GM23338 (cell line): ENCODE measurements around the gene GALK1. TPM values are rescaled to one million over a fixed set of nuclear protein-coding genes. Genes with fewer than 3 reads are reported as not detected.

Experiments used
- ATAC-seq: fragments of 200-7000 bp; cut with Tn5 transposase; 3 replicates; pipeline ENCODE4 v1.9.1; 2020
- DNase-seq: peaks from one replicate; pipeline ENCODE4 v3.0.0-alpha.2; 2015; ENCODE audit warnings: low spot score
- H2AFZ ChIP-seq: fragments of 200-600 bp; sonication (generic); 2 replicates; pipeline ENCODE4 v1.8.0; 2016; ENCODE audit warnings: antibody characterized with exemption, mild to moderate bottlenecking, moderate library complexity
- H3F3A ChIP-seq: fragments of 200-600 bp; sonication (generic); replicated peaks from 2 replicates; pipeline ENCODE4 v1.8.0; 2017; ENCODE audit warnings: antibody characterized with exemption, mixed run types, low read depth
- H3K27ac ChIP-seq: fragments of 200-600 bp; sonication (generic); 2 replicates; pipeline ENCODE4 v1.6.1; 2016; ENCODE audit warnings: low read depth
- H3K27me3 ChIP-seq: fragments of 200-600 bp; sonication (generic); 2 replicates; pipeline ENCODE4 v1.8.0; 2016; ENCODE audit warnings: mild to moderate bottlenecking, mixed run types, moderate library complexity; ENCODE audit not compliant: insufficient read depth
- H3K36me3 ChIP-seq: fragments of 200-600 bp; sonication (generic); 2 replicates; pipeline ENCODE4 v1.8.0; 2016; ENCODE audit warnings: mild to moderate bottlenecking; ENCODE audit not compliant: insufficient read depth
- H3K4me1 ChIP-seq: fragments of 200-600 bp; sonication (generic); 2 replicates; pipeline ENCODE4 v1.8.0; 2016; ENCODE audit warnings: mild to moderate bottlenecking, moderate library complexity; ENCODE audit not compliant: insufficient read depth
- H3K4me2 ChIP-seq: fragments of 200-600 bp; sonication (generic); 2 replicates; pipeline ENCODE4 v1.7.1; 2017; ENCODE audit warnings: mixed run types
- H3K4me3 ChIP-seq: fragments of 200-600 bp; sonication (generic); 2 replicates; pipeline ENCODE4 v1.6.1; 2016; ENCODE audit warnings: mixed run types
- H3K79me2 ChIP-seq: fragments of 200-600 bp; sonication (generic); replicated peaks from 2 replicates; pipeline ENCODE4 v1.8.0; 2017; ENCODE audit warnings: mild to moderate bottlenecking; ENCODE audit not compliant: insufficient read depth
- H3K9me2 ChIP-seq: fragments of 200-600 bp; sonication (generic); 2 replicates; pipeline ENCODE4 v1.8.0; 2017; ENCODE audit not compliant: insufficient read depth
- H4K20me1 ChIP-seq: fragments of 200-600 bp; sonication (generic); replicated peaks from 2 replicates; pipeline ENCODE4 v1.8.0; 2017; ENCODE audit warnings: mild to moderate bottlenecking; ENCODE audit not compliant: insufficient read depth
- H3K27ac Mint-ChIP-seq: 2 replicates; pipeline ENCODE4 v1.8.0; 2020; ENCODE audit warnings: inconsistent platforms, mild to moderate bottlenecking, moderate library complexity, mixed read lengths
- H3K27me3 Mint-ChIP-seq: 3 replicates; pipeline ENCODE4 v1.8.0; 2022; ENCODE audit warnings: low read depth, mild to moderate bottlenecking, moderate library complexity, mixed read lengths, inconsistent platforms; ENCODE audit not compliant: insufficient read depth, poor library complexity
- H3K36me3 Mint-ChIP-seq: 3 replicates; pipeline ENCODE4 v1.8.0; 2021; ENCODE audit warnings: low read depth, mild to moderate bottlenecking, inconsistent platforms, moderate library complexity, mixed read lengths
- H3K4me1 Mint-ChIP-seq: 3 replicates; pipeline ENCODE4 v1.8.0; 2020; ENCODE audit warnings: mild to moderate bottlenecking, inconsistent platforms, mixed read lengths
- H3K4me3 Mint-ChIP-seq: 3 replicates; pipeline ENCODE4 v1.8.0; 2021; ENCODE audit warnings: moderate library complexity, mild to moderate bottlenecking, inconsistent platforms, mixed read lengths
- H3K9me3 Mint-ChIP-seq: 3 replicates; pipeline ENCODE4 v1.8.0; 2020; ENCODE audit warnings: moderate library complexity, mild to moderate bottlenecking, inconsistent platforms, mixed read lengths
- EZH2phosphoT487 ChIP-seq: fragments of 200-600 bp; sonication (generic); IDR thresholded peaks from one replicate; pipeline ENCODE4 v1.8.1; 2018; ENCODE audit warnings: antibody characterized with exemption; ENCODE audit not compliant: unreplicated experiment
- JUNB ChIP-seq: IDR thresholded peaks from one replicate; pipeline ENCODE4 v1.6.1; 2016; ENCODE audit warnings: antibody characterized with exemption; ENCODE audit not compliant: unreplicated experiment
- STAT1 ChIP-seq: IDR thresholded peaks from one replicate; pipeline ENCODE4 v1.6.1; 2016; ENCODE audit warnings: antibody characterized with exemption; ENCODE audit not compliant: unreplicated experiment
- ZNF462 ChIP-seq: fragments of 250-450 bp; sonication (Bioruptor Pico); IDR thresholded peaks from 2 replicates; pipeline ENCODE4 v1.5.0; 2020; ENCODE audit warnings: mild to moderate bottlenecking, moderate library complexity
- polyA plus RNA-seq: library from polyadenylated mRNA; unstranded; fragments of >200 nt; fragmentation: Nextera tagmentation; extraction: Ambion mirVana; gene quantifications from 2 replicates; pipeline ENCODE4 v1.2.1, GENCODE V29; 2016
- total RNA-seq: library from RNA; depleted of rRNA; stranded (reverse); fragments of >200 nt; shearing (Covaris generic); gene quantifications from 2 replicates; pipeline ENCODE4 v1.2.3, GENCODE V29; 2014

The GALK1 gene
- total and polyA plus RNA-seq, 2 experiments from 2014 or later, result 30.5 to 31.7 TPM

GRCh38 chr17:75754378-75755204, 10.4 kb downstream of the GALK1 start:
- peaks cover 24% of the 10 kb centered on the region for H3K27me3 Mint-ChIP-seq
- H3K27ac Mint-ChIP-seq, result no peak overlapping the region
- no peaks in the 10 kb centered on the region for H3K36me3 Mint-ChIP-seq
- peaks cover 13% of the 10 kb centered on the region for H3K4me1 Mint-ChIP-seq
- Histone ChIP-seq H3K4me2 (no peak overlapping the region; the same call in 1 of the 2 replicates), H3K27me3 (no peaks in the 10 kb centered on the region), H3K4me3 (peak overlapping the region; percentile 53; the same call in 1 of the 2 replicates), H3K27ac (no peak overlapping the region), H3K79me2 (no peaks in the 10 kb centered on the region), H3K9me2 (no peaks in the 10 kb centered on the region), H3K36me3 (no peaks in the 10 kb centered on the region), H3F3A (peaks cover 4% of the 10 kb centered on the region; the same call in 1 of the 2 replicates), H4K20me1 (no peaks in the 10 kb centered on the region), H2AFZ (no peak overlapping the region), H3K4me1 (no peaks in the 10 kb centered on the region)
- ATAC-seq (no peak), DNase-seq (no peak)
- H3K4me3 Mint-ChIP-seq, result peak overlapping the region; percentile 8; the same call in 2 of the 3 replicates
- no peak for TF ChIP-seq ZNF462 (CRISPR knock-in tag)
- H3K9me3 Mint-ChIP-seq, result no peaks in the 10 kb centered on the region

GRCh38 chr17:75753514-75754377, 11.2 kb downstream of the GALK1 start:
- no peaks in the 10 kb centered on the region for H3K79me2 ChIP-seq
- no peaks in the 10 kb centered on the region for H3K36me3 ChIP-seq
- H3K4me1 Mint-ChIP-seq, result peaks cover 8% of the 10 kb centered on the region
- H4K20me1 ChIP-seq, result no peaks in the 10 kb centered on the region
- H3K27ac Mint-ChIP-seq, result no peak overlapping the region
- H3K9me2 ChIP-seq, result no peaks in the 10 kb centered on the region
- peaks cover 24% of the 10 kb centered on the region for H3K27me3 Mint-ChIP-seq
- H3F3A ChIP-seq, result peaks cover 7% of the 10 kb centered on the region; the same call in 1 of the 2 replicates
- DNase-seq, result peak; percentile 92
- peak overlapping the region; percentile 93; the same call in 1 of the 2 replicates for H2AFZ ChIP-seq
- peak overlapping the region; percentile 73 for H3K4me2 ChIP-seq
- H3K4me3 Mint-ChIP-seq, result peak overlapping the region; percentile 55; the same call in 2 of the 3 replicates
- ATAC-seq, result peak; percentile 59
- peak overlapping the region; percentile 53 for H3K4me3 ChIP-seq
- H3K27ac ChIP-seq, result no peak overlapping the region
- H3K9me3 Mint-ChIP-seq, result no peaks in the 10 kb centered on the region
- H3K36me3 Mint-ChIP-seq, result no peaks in the 10 kb centered on the region
- no peaks in the 10 kb centered on the region for H3K27me3 ChIP-seq
- H3K4me1 ChIP-seq, result no peaks in the 10 kb centered on the region
- TF ChIP-seq EZH2phosphoT487, result no peak
- TF ChIP-seq STAT1, result no peak
- no peak for TF ChIP-seq JUNB
